ENCODE data around the gene MLYCD. TPM values are rescaled to one million over a fixed set of nuclear protein-coding genes. Genes with fewer than 3 reads are reported as not detected.

The MLYCD gene
- total RNA-seq, 6 donors from 2014 or later = 7.5 to 30.4 (median 11.3) TPM

DNA sequence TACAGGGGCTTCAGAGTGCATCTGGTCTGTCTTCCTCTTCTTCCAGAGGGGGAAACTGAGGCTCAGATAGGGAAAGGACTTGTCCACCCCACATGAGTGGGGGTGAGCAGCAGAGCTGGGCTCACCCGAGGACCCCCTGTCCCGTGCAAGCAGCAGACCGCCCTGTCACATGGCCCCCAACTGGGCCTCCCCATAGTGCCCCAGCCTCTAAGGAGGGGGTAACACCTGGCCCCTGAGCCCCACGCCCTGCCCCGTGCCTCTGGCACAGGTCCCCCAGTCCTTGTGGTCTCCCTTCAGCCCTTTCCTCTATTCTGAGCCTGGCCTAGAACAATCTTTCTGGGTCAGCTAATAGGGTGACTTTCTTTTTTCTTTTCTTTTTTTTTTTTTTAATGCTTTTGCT, 62.7 kb downstream of the MLYCD start:
- H3K4me3 ChIP-seq = no peak overlapping the region
- no peaks in the 10 kb centered on the region for H3K27me3 ChIP-seq
- peaks cover 0 to 5% (median 0%) of the 10 kb centered on the region in 4 donors for H3K4me1 ChIP-seq
- ATAC-seq (ENCODE audit: low FRiP score in 2 of 2) (no peak), DNase-seq (no peak)
- WGBS, 2 donors = 73 to 86% methylated on average over 5 of the region's 5 CpGs
- no peak for TF ChIP-seq EP300 (IDR thresholded peaks at IDR 0.05)
- no peak for TF ChIP-seq POLR2AphosphoS5 (IDR thresholded peaks at IDR 0.05)
- TF ChIP-seq, protein P1, sequence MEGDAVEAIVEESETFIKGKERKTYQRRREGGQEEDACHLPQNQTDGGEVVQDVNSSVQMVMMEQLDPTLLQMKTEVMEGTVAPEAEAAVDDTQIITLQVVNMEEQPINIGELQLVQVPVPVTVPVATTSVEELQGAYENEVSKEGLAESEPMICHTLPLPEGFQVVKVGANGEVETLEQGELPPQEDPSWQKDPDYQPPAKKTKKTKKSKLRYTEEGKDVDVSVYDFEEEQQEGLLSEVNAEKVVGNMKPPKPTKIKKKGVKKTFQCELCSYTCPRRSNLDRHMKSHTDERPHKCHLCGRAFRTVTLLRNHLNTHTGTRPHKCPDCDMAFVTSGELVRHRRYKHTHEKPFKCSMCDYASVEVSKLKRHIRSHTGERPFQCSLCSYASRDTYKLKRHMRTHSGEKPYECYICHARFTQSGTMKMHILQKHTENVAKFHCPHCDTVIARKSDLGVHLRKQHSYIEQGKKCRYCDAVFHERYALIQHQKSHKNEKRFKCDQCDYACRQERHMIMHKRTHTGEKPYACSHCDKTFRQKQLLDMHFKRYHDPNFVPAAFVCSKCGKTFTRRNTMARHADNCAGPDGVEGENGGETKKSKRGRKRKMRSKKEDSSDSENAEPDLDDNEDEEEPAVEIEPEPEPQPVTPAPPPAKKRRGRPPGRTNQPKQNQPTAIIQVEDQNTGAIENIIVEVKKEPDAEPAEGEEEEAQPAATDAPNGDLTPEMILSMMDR (IDR thresholded peaks at IDR 0.05) = no peak
- H3K27ac ChIP-seq = no peak overlapping the region
- peaks cover 3 to 85% (median 53%) of the 10 kb centered on the region in 4 donors for H3K36me3 ChIP-seq
- H3K9me3 ChIP-seq = no peaks in the 10 kb centered on the region

DNA sequence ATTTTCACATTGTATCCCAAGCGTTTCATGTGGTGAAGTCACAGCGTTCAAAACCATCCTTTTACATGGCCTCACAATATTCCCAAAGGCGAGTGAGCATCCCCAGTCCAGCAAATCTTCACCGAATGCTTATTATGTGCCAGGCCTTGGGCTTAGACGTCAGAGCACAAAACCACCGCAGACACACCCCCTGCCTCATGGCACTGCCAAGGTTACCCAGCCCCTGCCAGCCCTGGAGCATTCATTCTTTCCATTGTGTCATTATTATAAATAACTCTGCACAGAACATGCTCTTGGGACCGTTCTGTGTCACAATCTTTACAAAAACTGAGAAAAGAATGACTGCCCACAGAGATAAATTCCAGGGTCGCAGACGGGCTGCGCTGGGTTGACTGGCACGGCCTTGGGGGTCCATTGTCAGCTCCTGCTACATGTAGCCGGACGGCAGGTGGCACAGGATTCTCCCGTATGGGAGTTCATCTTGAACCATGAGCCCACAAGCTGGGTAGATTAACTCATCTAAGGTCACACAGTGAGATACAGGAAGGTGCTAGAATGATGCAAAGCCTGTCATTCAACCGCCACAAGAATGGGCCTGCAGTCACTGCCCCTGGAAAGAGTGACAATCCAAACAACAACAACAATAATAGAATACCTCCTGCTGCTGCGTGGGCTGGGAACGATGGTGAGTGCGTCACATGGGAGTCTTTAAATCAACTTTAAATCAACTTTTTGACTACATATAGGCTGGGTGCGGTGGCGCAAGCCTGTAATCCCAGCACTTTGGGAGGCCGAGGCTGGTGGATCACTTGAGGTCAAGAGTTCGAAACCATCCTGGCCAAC, 64.6 kb downstream of the MLYCD start:
- TF ChIP-seq EP300 (IDR thresholded peaks at IDR 0.05) (no peak), POLR2AphosphoS5 (IDR thresholded peaks at IDR 0.05) (no peak), POLR2A (IDR thresholded peaks at IDR 0.05) (no peak)
- TF ChIP-seq, protein P1 (IDR thresholded peaks at IDR 0.05) = no peak
- WGBS, 2 donors = 90 to 92% methylated on average over 22 of the region's 22 CpGs
- H3K36me3 ChIP-seq = peaks cover 3 to 78% (median 47%) of the 10 kb centered on the region in 4 donors

DNA sequence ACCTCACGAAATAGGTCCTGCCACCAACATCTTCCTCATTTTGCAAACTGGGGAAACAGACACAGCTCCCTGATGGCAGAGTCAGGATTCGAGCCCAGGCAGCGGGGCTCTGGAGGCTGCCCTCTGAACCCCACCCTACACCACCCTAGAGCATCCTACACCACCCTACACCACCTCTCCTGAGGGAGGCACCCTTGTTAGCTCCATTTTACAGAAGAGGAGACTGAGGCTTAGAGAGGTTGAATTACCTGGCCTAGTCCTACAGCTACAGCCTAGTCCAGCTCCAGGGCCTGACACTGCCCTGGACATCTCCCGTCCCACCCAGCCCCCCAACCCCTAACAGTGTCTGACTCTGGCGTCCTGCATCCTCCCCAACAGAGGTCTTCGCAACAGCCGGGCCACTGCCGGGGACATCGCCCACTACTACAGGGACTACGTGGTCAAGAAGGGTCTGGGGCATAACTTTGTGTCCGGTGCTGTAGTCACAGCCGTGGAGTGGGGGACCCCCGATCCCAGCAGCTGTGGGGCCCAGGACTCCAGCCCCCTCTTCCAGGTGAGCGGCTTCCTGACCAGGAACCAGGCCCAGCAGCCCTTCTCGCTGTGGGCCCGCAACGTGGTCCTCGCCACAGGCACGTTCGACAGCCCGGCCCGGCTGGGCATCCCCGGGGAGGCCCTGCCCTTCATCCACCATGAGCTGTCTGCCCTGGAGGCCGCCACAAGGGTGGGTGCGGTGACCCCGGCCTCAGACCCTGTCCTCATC, 65.9 kb downstream of the MLYCD start:
- no peak for ATAC-seq (ENCODE audit: low FRiP score in 2 of 2)
- H3K9me3 ChIP-seq = no peaks in the 10 kb centered on the region
- H3K27me3 ChIP-seq = peaks cover 0 to 17% (median 14%) of the 10 kb centered on the region in 4 donors
- peak in 1 of 2 donors; percentile 83 for DNase-seq
- H3K4me1 ChIP-seq = peaks cover 0 to 12% (median 4%) of the 10 kb centered on the region in 4 donors
- WGBS, 2 donors = 93 to 94% methylated on average over 7 to 25 of the region's 26 CpGs
- H3K27ac ChIP-seq = no peak overlapping the region
- TF ChIP-seq POLR2AphosphoS5 (IDR thresholded peaks at IDR 0.05) (no peak), POLR2A (IDR thresholded peaks at IDR 0.05) (no peak), EP300 (IDR thresholded peaks at IDR 0.05) (no peak)
- TF ChIP-seq, protein P1 (IDR thresholded peaks at IDR 0.05) = no peak
- no peak overlapping the region for H3K4me3 ChIP-seq
- H3K36me3 ChIP-seq = peaks cover under 1 to 65% (median 35%) of the 10 kb centered on the region in 4 donors

More for the DNA sequence above, 64.6 kb downstream of the MLYCD start:
- no peak overlapping the region for H3K4me3 ChIP-seq
- no peak for ATAC-seq (ENCODE audit: low FRiP score in 2 of 2)
- no peak for DNase-seq
- H3K27ac ChIP-seq = no peak overlapping the region
- H3K27me3 ChIP-seq = peaks cover 0 to 5% (median 2%) of the 10 kb centered on the region in 4 donors
- peaks cover 0 to 6% (median 3%) of the 10 kb centered on the region in 4 donors for H3K4me1 ChIP-seq
- no peaks in the 10 kb centered on the region for H3K9me3 ChIP-seq

DNA sequence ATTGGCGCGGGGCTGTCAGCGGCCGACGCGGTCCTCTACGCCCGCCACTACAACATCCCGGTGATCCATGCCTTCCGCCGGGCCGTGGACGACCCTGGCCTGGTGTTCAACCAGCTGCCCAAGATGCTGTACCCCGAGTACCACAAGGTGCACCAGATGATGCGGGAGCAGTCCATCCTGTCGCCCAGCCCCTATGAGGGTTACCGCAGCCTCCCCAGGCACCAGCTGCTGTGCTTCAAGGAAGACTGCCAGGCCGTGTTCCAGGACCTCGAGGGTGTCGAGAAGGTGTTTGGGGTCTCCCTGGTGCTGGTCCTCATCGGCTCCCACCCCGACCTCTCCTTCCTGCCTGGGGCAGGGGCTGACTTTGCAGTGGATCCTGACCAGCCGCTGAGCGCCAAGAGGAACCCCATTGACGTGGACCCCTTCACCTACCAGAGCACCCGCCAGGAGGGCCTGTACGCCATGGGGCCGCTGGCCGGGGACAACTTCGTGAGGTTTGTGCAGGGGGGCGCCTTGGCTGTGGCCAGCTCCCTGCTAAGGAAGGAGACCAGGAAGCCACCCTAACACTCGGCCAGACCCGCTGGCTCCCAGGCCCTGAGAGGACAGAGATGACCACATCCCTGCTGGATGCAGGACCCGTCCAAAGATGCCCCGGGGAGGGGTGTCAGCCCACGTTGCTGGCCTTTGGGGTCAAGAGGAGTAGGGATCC, 66.7 kb downstream of the MLYCD start:
- Histone ChIP-seq H3K36me3 (peaks cover 0 to 57% (median 29%) of the 10 kb centered on the region in 4 donors), H3K27ac (no peak overlapping the region), H3K4me3 (no peak overlapping the region), H3K9me3 (no peaks in the 10 kb centered on the region), H3K27me3 (peaks cover 0 to 22% (median 14%) of the 10 kb centered on the region in 4 donors), H3K4me1 (peaks cover 0 to 12% (median 4%) of the 10 kb centered on the region in 4 donors)
- WGBS, 2 donors = 93% methylated on average over 15 to 35 of the region's 36 CpGs
- TF ChIP-seq POLR2A (IDR thresholded peaks at IDR 0.05) (no peak), EP300 (IDR thresholded peaks at IDR 0.05) (no peak), POLR2AphosphoS5 (IDR thresholded peaks at IDR 0.05) (no peak)
- TF ChIP-seq, protein P1 (IDR thresholded peaks at IDR 0.05) = no peak
- ATAC-seq (ENCODE audit: low FRiP score in 2 of 2) (no peak), DNase-seq (peak in 1 of 2 donors; percentile 81)

Measured in upper lobe of left lung (tissue), 6 donors.